PC-9 (cell line): Measurements from ENCODE around the gene DOCK4. TPM values are rescaled to one million over a fixed set of nuclear protein-coding genes. Genes with fewer than 3 reads are reported as not detected.

Experiments used
- BruUV-seq: library from RNA; stranded (reverse); fragments of 400-500 nt; replicated peaks from 2 replicates; lab custom pipeline; 2021; lab: Mats Ljungman, UMichigan
- CTCF ChIA-PET: fragments of 300-600 bp; sonication (Branson Sonifier 250); formaldehyde crosslinking; loops from one replicate; lab custom pipeline; 2022; ENCODE audit warnings: antibody characterized with exemption; lab: Charles Lee
- POLR2A ChIA-PET: fragments of 300-600 bp; sonication (Branson Sonifier 250); formaldehyde crosslinking; loops from one replicate; lab custom pipeline; 2022; ENCODE audit warnings: antibody characterized with exemption; ENCODE audit not compliant: unreplicated experiment; lab: Charles Lee
- DNase-seq, 2 experiments: peaks; one replicate each; pipeline versions ENCODE4 v3.0.0 to v3.0.0-alpha.2; 2015 to 2022; ENCODE audit warnings: mixed read lengths in 1 of 2
- H2AFZ ChIP-seq: fragments of 200-600 bp; sonication (generic); 2 replicates; pipeline ENCODE4 v1.8.1; 2017; ENCODE audit warnings: antibody characterized with exemption
- H3F3A ChIP-seq: fragments of 200-600 bp; sonication (generic); 2 replicates; pipeline ENCODE4 v1.8.1; 2017; ENCODE audit warnings: antibody characterized with exemption, mild to moderate bottlenecking, low read depth; ENCODE audit not compliant: insufficient read depth
- H3K27ac ChIP-seq: fragments of 200-600 bp; sonication (generic); 2 replicates; pipeline ENCODE4 v1.6.1; 2016; ENCODE audit warnings: mixed run types
- H3K27me3 ChIP-seq: fragments of 200-600 bp; sonication (generic); 2 replicates; pipeline ENCODE4 v1.6.1; 2016; ENCODE audit warnings: low read depth, mixed run types; ENCODE audit not compliant: insufficient read depth
- H3K36me3 ChIP-seq: fragments of 200-600 bp; sonication (generic); 2 replicates; pipeline ENCODE4 v1.6.1; 2016; ENCODE audit warnings: low read depth, mixed run types
- H3K4me1 ChIP-seq: fragments of 200-600 bp; sonication (generic); replicated peaks from 2 replicates; pipeline ENCODE4 v1.6.1; 2016; ENCODE audit warnings: mixed run types; ENCODE audit not compliant: insufficient read depth
- H3K4me2 ChIP-seq: fragments of 200-600 bp; sonication (generic); 2 replicates; pipeline ENCODE4 v1.6.1; 2017; ENCODE audit warnings: mixed run types
- H3K4me3 ChIP-seq: fragments of 200-600 bp; sonication (generic); 2 replicates; pipeline ENCODE4 v1.6.1; 2016; ENCODE audit warnings: mixed run types
- H3K79me2 ChIP-seq: fragments of 200-600 bp; sonication (generic); 2 replicates; pipeline ENCODE4 v1.6.1; 2017; ENCODE audit warnings: low read depth, mixed run types
- H3K9me2 ChIP-seq: fragments of 200-600 bp; sonication (generic); 2 replicates; pipeline ENCODE4 v1.8.1; 2017; ENCODE audit warnings: mild to moderate bottlenecking; ENCODE audit not compliant: insufficient read depth
- H3K9me3 ChIP-seq: fragments of 200-600 bp; sonication (generic); 2 replicates; pipeline ENCODE4 v1.8.1; 2016; ENCODE audit warnings: low read depth; ENCODE audit not compliant: insufficient read depth
- H4K20me1 ChIP-seq: fragments of 200-600 bp; sonication (generic); 2 replicates; pipeline ENCODE4 v1.8.1; 2017; ENCODE audit not compliant: insufficient read depth
- EZH2 ChIP-seq: fragments of 200-600 bp; sonication (generic); IDR thresholded peaks from 2 replicates; pipeline ENCODE4 v1.8.0; 2017; ENCODE audit warnings: antibody characterized with exemption, low read depth
- intact Hi-C: fragments of 100-400 bp; cut with micrococcal nuclease; formaldehyde crosslinking; loops from one replicate; pipeline ENCODE4 v1.10.0; 2022; ENCODE audit not compliant: unreplicated experiment
- total RNA-seq: library from RNA; stranded (reverse); gene quantifications from 2 replicates; pipeline ENCODE4 v1.2.3, GENCODE V29; 2021
- TF ChIP-seq, protein P1 (sequence below): fragments of 200-600 bp; sonication (generic); conservative IDR thresholded peaks from 2 replicates; pipeline ENCODE4 v1.6.1; 2017; ENCODE audit warnings: mixed run types, antibody characterized with exemption, mild to moderate bottlenecking, moderate library complexity

DOCK4 gene
- total RNA-seq, 1 experiment from 2014 or later: 0.98 TPM

DNA sequence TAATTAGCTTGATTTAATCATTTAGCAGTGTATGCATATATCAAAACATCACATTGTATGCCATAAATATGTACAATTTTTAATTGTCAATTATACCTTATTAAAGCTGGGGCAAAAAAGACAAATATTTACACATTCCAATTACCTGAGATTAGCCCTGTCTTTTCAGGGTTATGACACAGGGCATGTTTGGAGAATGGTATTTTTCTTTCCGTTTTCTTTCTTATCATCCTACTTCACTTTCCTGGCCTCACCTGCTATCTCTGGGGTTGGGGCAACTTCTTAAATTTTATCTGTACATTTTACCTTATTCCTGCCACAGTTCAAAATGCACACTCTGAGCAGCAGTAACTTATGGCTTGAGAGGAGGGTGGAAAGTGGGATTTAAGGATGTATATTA is 285.9 kb downstream of the DOCK4 start:
- no peak overlapping the region for H2AFZ ChIP-seq
- no peaks in the 10 kb centered on the region for H3K9me3 ChIP-seq
- no peak overlapping the region for H3K27ac ChIP-seq
- H3K36me3 ChIP-seq: no peaks in the 10 kb centered on the region
- no peak overlapping the region for H3K4me2 ChIP-seq
- CTCF ChIA-PET: no interaction called here
- no peaks in the 10 kb centered on the region for H3K79me2 ChIP-seq
- DNase-seq: no peak
- intact Hi-C loops: no loop called here
- BruUV-seq: no TSS peak
- no peak overlapping the region for H3K4me3 ChIP-seq
- no peaks in the 10 kb centered on the region for H3K9me2 ChIP-seq
- TF ChIP-seq, protein P1, sequence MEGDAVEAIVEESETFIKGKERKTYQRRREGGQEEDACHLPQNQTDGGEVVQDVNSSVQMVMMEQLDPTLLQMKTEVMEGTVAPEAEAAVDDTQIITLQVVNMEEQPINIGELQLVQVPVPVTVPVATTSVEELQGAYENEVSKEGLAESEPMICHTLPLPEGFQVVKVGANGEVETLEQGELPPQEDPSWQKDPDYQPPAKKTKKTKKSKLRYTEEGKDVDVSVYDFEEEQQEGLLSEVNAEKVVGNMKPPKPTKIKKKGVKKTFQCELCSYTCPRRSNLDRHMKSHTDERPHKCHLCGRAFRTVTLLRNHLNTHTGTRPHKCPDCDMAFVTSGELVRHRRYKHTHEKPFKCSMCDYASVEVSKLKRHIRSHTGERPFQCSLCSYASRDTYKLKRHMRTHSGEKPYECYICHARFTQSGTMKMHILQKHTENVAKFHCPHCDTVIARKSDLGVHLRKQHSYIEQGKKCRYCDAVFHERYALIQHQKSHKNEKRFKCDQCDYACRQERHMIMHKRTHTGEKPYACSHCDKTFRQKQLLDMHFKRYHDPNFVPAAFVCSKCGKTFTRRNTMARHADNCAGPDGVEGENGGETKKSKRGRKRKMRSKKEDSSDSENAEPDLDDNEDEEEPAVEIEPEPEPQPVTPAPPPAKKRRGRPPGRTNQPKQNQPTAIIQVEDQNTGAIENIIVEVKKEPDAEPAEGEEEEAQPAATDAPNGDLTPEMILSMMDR: no peak
- TF ChIP-seq EZH2: no peak
- POLR2A ChIA-PET: no interaction called here
- H3K27me3 ChIP-seq: no peaks in the 10 kb centered on the region
- H3F3A ChIP-seq: no peaks in the 10 kb centered on the region
- 0 out of 2 replicates have a peak, but pooled peaks cover 6% of the 10 kb centered on the region for H3K4me1 ChIP-seq
- no peaks in the 10 kb centered on the region for H4K20me1 ChIP-seq

DNA sequence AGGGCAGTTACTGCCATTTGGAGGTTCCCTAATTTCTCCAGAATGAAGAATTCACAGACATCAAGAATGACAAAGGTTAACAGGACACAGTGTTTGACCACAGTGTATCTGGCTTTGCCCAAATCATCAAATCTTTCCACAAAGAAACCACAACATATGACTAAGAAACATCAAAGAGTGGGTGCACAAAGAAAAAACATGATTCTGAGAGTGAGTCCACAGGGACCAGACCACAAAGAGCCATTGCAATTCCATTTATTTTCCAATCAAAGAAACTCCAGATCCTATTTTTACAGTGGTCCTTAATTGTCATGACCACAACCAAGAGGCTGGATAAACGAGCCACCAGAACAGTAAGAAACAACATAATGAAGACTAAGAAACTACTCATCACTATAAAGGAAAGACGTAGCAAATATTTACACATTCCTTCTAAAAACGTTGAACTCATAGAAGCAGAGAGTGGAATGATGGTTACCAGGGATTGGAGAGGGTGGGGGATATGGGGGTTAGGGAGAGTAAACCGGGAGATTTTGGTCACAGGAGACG is 286.5 kb downstream of the DOCK4 start:
- no peaks in the 10 kb centered on the region for H4K20me1 ChIP-seq
- H3K4me2 ChIP-seq: no peak overlapping the region
- no peaks in the 10 kb centered on the region for H3F3A ChIP-seq
- no peak overlapping the region for H3K4me3 ChIP-seq
- no peak overlapping the region for H2AFZ ChIP-seq
- intact Hi-C loops: no loop called here
- H3K79me2 ChIP-seq: no peaks in the 10 kb centered on the region
- ChIA-PET POLR2A (no interaction called here), CTCF (no interaction called here)
- H3K36me3 ChIP-seq: no peaks in the 10 kb centered on the region
- 0 out of 2 replicates have a peak, but pooled peaks cover 6% of the 10 kb centered on the region for H3K4me1 ChIP-seq
- H3K9me2 ChIP-seq: no peaks in the 10 kb centered on the region
- no TSS peak for BruUV-seq
- no peak overlapping the region for H3K27ac ChIP-seq
- no peaks in the 10 kb centered on the region for H3K27me3 ChIP-seq
- no peaks in the 10 kb centered on the region for H3K9me3 ChIP-seq
- no peak for DNase-seq
- TF ChIP-seq, protein P1: no peak
- TF ChIP-seq EZH2: no peak

DNA sequence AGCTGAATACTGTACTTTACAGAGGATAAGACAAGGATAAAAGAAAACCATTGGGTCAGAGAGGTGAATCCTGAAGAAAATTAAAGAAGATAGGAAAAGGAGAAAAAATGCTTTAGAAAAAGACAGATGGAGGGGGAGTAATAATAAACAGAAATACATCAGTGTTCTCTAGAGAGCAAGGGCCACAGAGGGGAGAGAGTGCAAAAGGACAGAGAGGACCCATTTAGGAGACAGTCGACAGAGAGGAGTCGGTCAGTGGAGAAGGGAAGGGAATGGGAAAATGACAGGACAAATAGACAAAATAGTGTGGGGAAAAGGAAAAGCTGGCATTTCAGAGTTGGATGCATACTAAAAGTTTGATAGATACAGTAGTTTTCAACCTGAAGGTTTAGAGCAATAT is 287.0 kb downstream of the DOCK4 start:
- no peaks in the 10 kb centered on the region for H3K36me3 ChIP-seq
- no TSS peak for BruUV-seq
- no peaks in the 10 kb centered on the region for H3F3A ChIP-seq
- H3K4me1 ChIP-seq: 0 out of 2 replicates have a peak, but pooled peaks cover 6% of the 10 kb centered on the region
- H2AFZ ChIP-seq: no peak overlapping the region
- H3K4me3 ChIP-seq: no peak overlapping the region
- no peaks in the 10 kb centered on the region for H3K9me3 ChIP-seq
- TF ChIP-seq, protein P1: no peak
- no peak for TF ChIP-seq EZH2
- no peak for DNase-seq
- no peak overlapping the region for H3K27ac ChIP-seq
- intact Hi-C loops: no loop called here
- no peaks in the 10 kb centered on the region for H3K27me3 ChIP-seq
- ChIA-PET POLR2A (no interaction called here), CTCF (no interaction called here)
- no peaks in the 10 kb centered on the region for H3K79me2 ChIP-seq
- no peaks in the 10 kb centered on the region for H4K20me1 ChIP-seq
- H3K4me2 ChIP-seq: no peak overlapping the region
- H3K9me2 ChIP-seq: no peaks in the 10 kb centered on the region
